Measurements from ENCODE around the gene FGFBP2. TPM values are rescaled to one million over a fixed set of nuclear protein-coding genes. Genes with fewer than 3 reads are reported as not detected.

FGFBP2 gene
- total RNA-seq, 1 experiment from 2014 or later, result 0.25 TPM

GRCh38 chr4:16001484-16001858 lies 38.5 kb upstream of the FGFBP2 start:
- TF ChIP-seq CTCF (IDR thresholded peaks at IDR 0.05; ENCODE audit: insufficient read depth in 1 of 2, low read depth in 1 of 2, low read length in 1 of 2, severe bottlenecking in 1 of 2, unreplicated experiment in 1 of 2), result peak; percentile 58 to 74
- no peak overlapping the region for H3K4me3 ChIP-seq (ENCODE audit: low read depth, low read length)
- Mint-ChIP-seq H3K27me3 (ENCODE audit: insufficient read depth, unreplicated experiment) (no peaks in the 10 kb centered on the region), H3K4me3 (ENCODE audit: unreplicated experiment) (no peak overlapping the region), H3K9me3 (ENCODE audit: unreplicated experiment) (no peaks in the 10 kb centered on the region), H3K36me3 (ENCODE audit: insufficient read depth, unreplicated experiment) (peaks cover 18% of the 10 kb centered on the region), H3K4me1 (ENCODE audit: low read depth, unreplicated experiment) (no peaks in the 10 kb centered on the region), H3K27ac (ENCODE audit: unreplicated experiment) (no peak overlapping the region)
- H3K4me1 ChIP-seq, result no peaks in the 10 kb centered on the region
- CTCF ChIA-PET, result interaction anchor here (1.4 to 2.1 kb wide), 3 partner anchors 37 to 195 kb away, joined by 4 to 11 read pairs (median 6); no protein-coding TSS in a partner anchor
- no TSS peak for BruUV-seq (replicated peaks)
- POLR2A ChIA-PET, result no interaction called here
- intact Hi-C loops (cut with micrococcal nuclease; ENCODE audit: unreplicated experiment), result loop anchor here (1.0 to 5.0 kb wide), 5 partner anchors 38 to 522 kb away; partner anchors contain the start of gene FGFBP2
- DNase-seq, result peak; percentile 56 to 64
- 0 out of 2 replicates have a peak, but pooled peaks cover 3% of the 10 kb centered on the region for H3K9me3 ChIP-seq
- H3K36me3 ChIP-seq (ENCODE audit: control insufficient read depth, insufficient read depth, low read length), result peaks cover 1% of the 10 kb centered on the region; the same call in 1 of the 2 replicates
- H3K27me3 ChIP-seq (replicated peaks; ENCODE audit: control insufficient read depth, insufficient read depth, low read length), result no peaks in the 10 kb centered on the region

DNA sequence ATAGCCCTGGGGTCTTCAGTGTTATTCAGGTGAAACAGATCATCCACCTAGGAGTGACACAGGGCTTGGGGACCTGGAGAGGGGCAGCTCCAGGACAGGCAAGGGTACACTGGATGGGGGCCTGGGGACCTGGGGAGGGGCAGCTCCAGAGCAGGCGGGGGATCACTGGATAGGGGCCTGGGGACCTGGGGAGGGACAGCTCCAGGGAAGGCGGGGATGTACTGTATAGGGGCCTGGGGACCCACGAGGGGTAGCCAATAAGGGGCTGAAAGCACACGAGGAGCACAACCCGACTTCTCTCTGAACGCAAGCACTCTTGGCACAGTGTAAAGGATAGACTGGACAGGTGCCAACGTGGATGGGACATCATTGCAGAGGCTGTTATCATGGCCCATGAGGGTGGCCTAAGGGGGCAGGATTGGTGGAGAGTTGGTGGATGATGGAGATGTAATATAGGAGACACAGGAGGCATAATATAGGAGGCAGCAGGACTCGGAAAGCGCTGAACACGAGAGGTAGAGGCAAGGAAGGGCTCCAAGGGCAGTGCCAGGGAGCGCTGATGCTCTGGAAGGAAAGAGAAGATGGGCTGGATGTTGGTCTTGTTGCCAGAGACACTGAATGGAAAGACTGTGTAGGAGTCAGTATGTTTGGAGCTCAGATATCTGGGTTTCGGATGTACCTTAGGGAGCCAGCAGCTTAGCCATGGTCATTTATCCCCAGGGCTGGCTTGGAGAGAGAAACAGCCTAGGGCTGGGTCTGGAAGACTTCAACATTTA lies 37.9 kb upstream of the FGFBP2 start:
- Histone ChIP-seq H3K4me1 (no peaks in the 10 kb centered on the region), H3K36me3 (ENCODE audit: control insufficient read depth, insufficient read depth, low read length) (peaks cover 1% of the 10 kb centered on the region; the same call in 1 of the 2 replicates), H3K9me3 (0 out of 2 replicates have a peak, but pooled peaks cover 3% of the 10 kb centered on the region), H3K27me3 (replicated peaks; ENCODE audit: control insufficient read depth, insufficient read depth, low read length) (no peaks in the 10 kb centered on the region), H3K4me3 (ENCODE audit: low read depth, low read length) (no peak overlapping the region)
- Mint-ChIP-seq H3K4me3 (ENCODE audit: unreplicated experiment) (no peak overlapping the region), H3K36me3 (ENCODE audit: insufficient read depth, unreplicated experiment) (peaks cover 13% of the 10 kb centered on the region), H3K9me3 (ENCODE audit: unreplicated experiment) (no peaks in the 10 kb centered on the region), H3K27me3 (ENCODE audit: insufficient read depth, unreplicated experiment) (no peaks in the 10 kb centered on the region), H3K27ac (ENCODE audit: unreplicated experiment) (no peak overlapping the region), H3K4me1 (ENCODE audit: low read depth, unreplicated experiment) (no peaks in the 10 kb centered on the region)
- no peak for DNase-seq
- TF ChIP-seq CTCF (IDR thresholded peaks at IDR 0.05; ENCODE audit: insufficient read depth in 1 of 2, low read depth in 1 of 2, low read length in 1 of 2, severe bottlenecking in 1 of 2, unreplicated experiment in 1 of 2), result no peak
- ChIA-PET POLR2A (no interaction called here), CTCF (interaction anchor here (1.4 to 2.1 kb wide), 3 partner anchors 36 to 195 kb away, joined by 4 to 11 read pairs (median 6); no protein-coding TSS in a partner anchor)
- BruUV-seq (replicated peaks), result no TSS peak
- intact Hi-C loops (cut with micrococcal nuclease; ENCODE audit: unreplicated experiment), result loop anchor here (1.0 to 5.0 kb wide), 5 partner anchors 38 to 522 kb away; partner anchors contain the start of gene FGFBP2

DNA sequence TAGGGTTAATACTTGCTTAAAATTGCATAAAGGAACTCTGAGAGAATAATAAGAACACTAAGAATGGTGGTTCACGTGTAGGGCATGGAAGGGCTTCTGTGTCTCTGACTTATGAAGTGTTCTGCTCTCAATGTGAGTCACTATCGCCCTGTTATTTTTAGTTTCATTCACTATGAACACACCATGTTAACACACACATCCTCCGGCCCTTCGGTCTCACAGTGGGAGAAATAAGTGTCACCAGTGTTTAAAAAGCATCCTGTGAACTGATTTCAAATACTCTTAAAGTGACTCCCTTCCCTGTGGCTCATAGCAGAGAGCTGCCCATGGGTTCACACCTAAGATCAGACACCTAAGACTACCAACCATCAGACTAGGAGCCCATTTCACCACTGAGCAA lies 33.8 kb upstream of the FGFBP2 start:
- Mint-ChIP-seq H3K4me1 (ENCODE audit: low read depth, unreplicated experiment) (no peaks in the 10 kb centered on the region), H3K36me3 (ENCODE audit: insufficient read depth, unreplicated experiment) (peaks cover 37% of the 10 kb centered on the region), H3K9me3 (ENCODE audit: unreplicated experiment) (no peaks in the 10 kb centered on the region), H3K27me3 (ENCODE audit: insufficient read depth, unreplicated experiment) (no peaks in the 10 kb centered on the region), H3K4me3 (ENCODE audit: unreplicated experiment) (no peak overlapping the region), H3K27ac (ENCODE audit: unreplicated experiment) (no peak overlapping the region)
- ChIA-PET POLR2A (no interaction called here), CTCF (interaction anchor here (0.5 kb wide), 1 partner anchor 200 kb away, joined by 3 read pairs; no protein-coding TSS in a partner anchor)
- Histone ChIP-seq H3K27me3 (replicated peaks; ENCODE audit: control insufficient read depth, insufficient read depth, low read length) (no peaks in the 10 kb centered on the region), H3K9me3 (0 out of 2 replicates have a peak, but pooled peaks cover 3% of the 10 kb centered on the region), H3K4me3 (ENCODE audit: low read depth, low read length) (no peak overlapping the region), H3K36me3 (ENCODE audit: control insufficient read depth, insufficient read depth, low read length) (peaks cover 1% of the 10 kb centered on the region; the same call in 1 of the 2 replicates), H3K4me1 (no peaks in the 10 kb centered on the region)
- no TSS peak for BruUV-seq (replicated peaks)
- DNase-seq, result no peak
- TF ChIP-seq CTCF (IDR thresholded peaks at IDR 0.05; ENCODE audit: insufficient read depth in 1 of 2, low read depth in 1 of 2, low read length in 1 of 2, severe bottlenecking in 1 of 2, unreplicated experiment in 1 of 2), result no peak
- intact Hi-C loops (cut with micrococcal nuclease; ENCODE audit: unreplicated experiment), result no loop called here
